HEK293 (cell line): Measurements from ENCODE around the gene FAM47A.

Source experiments
- CTCF ChIP-seq: fragments of 450-650 bp; formaldehyde crosslinking; IDR thresholded peaks from 2 replicates; pipeline ENCODE4 v1.5.1; 2016; ENCODE audit warnings: missing biosample characterization, missing genetic modification characterization
- MEIS1 ChIP-seq: sonication (generic); formaldehyde crosslinking; IDR thresholded peaks from 2 replicates; pipeline ENCODE4 v1.8.1; 2022; ENCODE audit warnings: missing genetic modification reagents, mild to moderate bottlenecking, borderline replicate concordance
- PRDM4 ChIP-seq: fragments of 450-650 bp; formaldehyde crosslinking; IDR thresholded peaks from 2 replicates; pipeline ENCODE4 v1.5.1; 2017; ENCODE audit warnings: missing biosample characterization, missing genetic modification characterization
- ZNF433 ChIP-seq: fragments of 450-650 bp; formaldehyde crosslinking; IDR thresholded peaks from 2 replicates; pipeline ENCODE4 v1.5.1; 2016; ENCODE audit warnings: missing biosample characterization, missing genetic modification characterization, low read depth
- ZNF449 ChIP-seq: fragments of 450-650 bp; formaldehyde crosslinking; IDR thresholded peaks from 2 replicates; pipeline ENCODE4 v1.5.1; 2017; ENCODE audit warnings: missing biosample characterization, mild to moderate bottlenecking, missing genetic modification characterization, moderate library complexity
- ZNF560 ChIP-seq: fragments of 450-650 bp; formaldehyde crosslinking; IDR thresholded peaks from 2 replicates; pipeline ENCODE4 v1.5.1; 2017; ENCODE audit warnings: missing biosample characterization, missing genetic modification characterization, borderline replicate concordance
- TF ChIP-seq, protein P1 (sequence below): fragments of 450-650 bp; formaldehyde crosslinking; IDR thresholded peaks from 2 replicates; pipeline ENCODE4 v1.5.1; 2016; ENCODE audit warnings: missing biosample characterization, missing genetic modification characterization

GRCh38 chrX:34112459-34112858 is 19.7 kb downstream of the FAM47A start:
- TF ChIP-seq CTCF (tag by site-specific recombination) (no peak), ZNF433 (tag by site-specific recombination) (no peak), MEIS1 (no peak), ZNF560 (no peak), PRDM4 (no peak), ZNF449 (tag by site-specific recombination) (no peak)
- TF ChIP-seq, protein P1, sequence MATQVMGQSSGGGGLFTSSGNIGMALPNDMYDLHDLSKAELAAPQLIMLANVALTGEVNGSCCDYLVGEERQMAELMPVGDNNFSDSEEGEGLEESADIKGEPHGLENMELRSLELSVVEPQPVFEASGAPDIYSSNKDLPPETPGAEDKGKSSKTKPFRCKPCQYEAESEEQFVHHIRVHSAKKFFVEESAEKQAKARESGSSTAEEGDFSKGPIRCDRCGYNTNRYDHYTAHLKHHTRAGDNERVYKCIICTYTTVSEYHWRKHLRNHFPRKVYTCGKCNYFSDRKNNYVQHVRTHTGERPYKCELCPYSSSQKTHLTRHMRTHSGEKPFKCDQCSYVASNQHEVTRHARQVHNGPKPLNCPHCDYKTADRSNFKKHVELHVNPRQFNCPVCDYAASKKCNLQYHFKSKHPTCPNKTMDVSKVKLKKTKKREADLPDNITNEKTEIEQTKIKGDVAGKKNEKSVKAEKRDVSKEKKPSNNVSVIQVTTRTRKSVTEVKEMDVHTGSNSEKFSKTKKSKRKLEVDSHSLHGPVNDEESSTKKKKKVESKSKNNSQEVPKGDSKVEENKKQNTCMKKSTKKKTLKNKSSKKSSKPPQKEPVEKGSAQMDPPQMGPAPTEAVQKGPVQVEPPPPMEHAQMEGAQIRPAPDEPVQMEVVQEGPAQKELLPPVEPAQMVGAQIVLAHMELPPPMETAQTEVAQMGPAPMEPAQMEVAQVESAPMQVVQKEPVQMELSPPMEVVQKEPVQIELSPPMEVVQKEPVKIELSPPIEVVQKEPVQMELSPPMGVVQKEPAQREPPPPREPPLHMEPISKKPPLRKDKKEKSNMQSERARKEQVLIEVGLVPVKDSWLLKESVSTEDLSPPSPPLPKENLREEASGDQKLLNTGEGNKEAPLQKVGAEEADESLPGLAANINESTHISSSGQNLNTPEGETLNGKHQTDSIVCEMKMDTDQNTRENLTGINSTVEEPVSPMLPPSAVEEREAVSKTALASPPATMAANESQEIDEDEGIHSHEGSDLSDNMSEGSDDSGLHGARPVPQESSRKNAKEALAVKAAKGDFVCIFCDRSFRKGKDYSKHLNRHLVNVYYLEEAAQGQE (tag by site-specific recombination), result no peak
